HuH-7.5 (cell line): Measurements from ENCODE around the gene SEMA5A.
A peak's percentile ranks its signal among the peaks of the same experiment; 100 is the strongest.

Experiments used
- DNase-seq: peaks from one replicate; pipeline ENCODE4 v3.0.0; 2011; ENCODE audit warnings: low spot score

The SEMA5A gene

DNA sequence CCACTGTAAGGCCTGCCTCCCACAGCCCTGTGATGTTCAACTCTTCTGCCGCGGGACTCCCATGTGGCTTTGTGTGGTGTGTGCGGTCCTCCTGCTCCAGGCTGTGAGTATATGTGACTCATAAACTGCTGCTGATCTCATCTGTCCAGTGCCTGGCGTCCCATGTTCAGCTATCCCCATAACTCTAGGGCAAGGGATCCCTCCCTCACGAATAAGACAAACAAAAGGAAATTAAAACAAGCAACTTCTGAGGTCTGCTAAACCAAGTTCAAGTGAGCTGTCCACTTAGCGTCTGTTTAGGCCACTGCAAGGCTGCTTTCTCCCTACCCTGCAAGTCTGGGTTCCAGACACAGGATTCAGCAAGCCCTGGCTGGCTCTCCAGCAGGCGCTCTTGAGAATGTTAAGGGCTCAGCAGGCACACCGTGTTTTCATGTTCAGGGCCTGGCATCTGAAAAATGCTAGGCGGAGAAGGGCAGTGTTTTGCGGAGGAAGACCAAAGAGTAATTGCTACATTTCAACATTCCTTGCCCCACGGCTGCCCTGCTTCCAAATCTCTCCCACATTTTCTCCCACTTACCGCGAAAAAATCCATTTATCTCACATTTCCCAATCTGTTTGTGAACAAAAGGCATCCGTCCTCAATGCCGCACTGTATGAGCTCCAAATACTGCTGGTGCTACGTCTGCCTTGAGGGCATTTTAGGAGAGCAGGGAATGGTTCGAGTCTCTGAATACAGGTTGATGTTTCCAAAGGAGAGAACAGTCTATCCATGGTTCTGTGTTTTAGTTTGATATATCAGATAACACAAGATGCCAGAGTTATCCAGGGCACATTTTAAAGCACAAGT is 280.2 kb downstream of the SEMA5A start:
- DNase-seq = no peak

- DNase-seq = no peak
Measured at GRCh38 chr5:9264301-9264700, 281.6 kb downstream of the SEMA5A start.

DNA sequence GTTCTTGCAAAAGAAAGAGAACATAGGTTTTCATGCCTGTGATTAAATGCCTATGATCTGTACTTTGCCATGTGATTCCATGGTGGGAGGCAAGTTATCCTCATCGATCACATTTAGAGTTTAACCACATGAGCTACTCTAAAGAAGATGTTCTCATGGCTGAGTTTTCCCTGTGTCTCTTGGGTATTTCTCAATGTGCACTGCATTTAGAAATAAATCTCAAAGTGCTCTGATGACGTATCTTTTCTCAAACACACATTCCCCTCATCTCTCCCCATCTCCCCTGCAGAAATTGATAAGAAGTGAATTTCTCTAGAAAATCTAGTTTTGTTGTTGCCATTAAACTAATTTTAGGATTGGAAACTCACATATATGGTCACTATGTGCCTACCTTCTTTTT is 282.2 kb downstream of the SEMA5A start:
- no peak for DNase-seq

GRCh38 chr5:9251379-9251980 is 294.4 kb downstream of the SEMA5A start:
- no peak for DNase-seq

GRCh38 chr5:9249231-9249630 is 296.6 kb downstream of the SEMA5A start:
- no peak for DNase-seq

DNA sequence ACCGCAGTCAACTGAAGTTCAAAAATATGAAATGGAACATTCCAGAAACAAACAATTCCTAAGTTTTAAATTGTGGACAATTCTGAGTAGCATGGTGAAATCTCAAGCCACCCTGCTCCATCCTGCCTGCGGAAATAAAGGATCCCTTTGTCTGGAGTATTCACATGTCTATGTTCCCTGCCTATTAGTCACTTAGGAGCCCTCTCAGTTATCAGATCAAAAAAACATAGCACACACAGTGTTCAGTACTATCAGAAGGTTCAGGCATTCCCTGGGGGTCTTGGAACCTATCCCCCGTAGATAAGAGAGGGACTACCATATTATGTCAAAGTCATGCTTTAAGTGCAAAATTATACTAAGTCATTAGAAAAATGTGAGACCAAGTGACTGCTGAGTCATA is 300.8 kb downstream of the SEMA5A start:
- DNase-seq = no peak

GRCh38 chr5:9244417-9244816 is 301.5 kb downstream of the SEMA5A start:
- no peak for DNase-seq

- DNase-seq = no peak
Measured at GRCh38 chr5:9241479-9242305, 304.2 kb downstream of the SEMA5A start.

DNA sequence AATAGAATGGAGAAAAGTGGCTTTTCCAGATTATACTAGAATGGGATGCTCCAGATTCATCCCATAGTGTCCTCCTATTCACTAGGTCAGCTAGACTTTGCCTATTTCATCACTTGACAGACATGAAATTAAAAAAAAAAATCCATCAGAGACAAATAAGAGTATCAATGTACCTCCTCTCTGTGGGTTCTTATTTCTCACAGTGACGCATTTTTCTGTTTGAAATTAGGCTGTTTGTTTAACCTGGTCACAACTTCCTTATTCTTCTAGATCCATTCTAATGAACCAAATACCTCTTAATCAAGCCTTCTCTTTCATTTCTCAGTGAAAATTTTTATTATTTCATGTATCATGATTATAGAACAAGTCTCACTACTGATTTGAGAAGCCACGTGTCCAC is 305.4 kb downstream of the SEMA5A start:
- DNase-seq = no peak

DNA sequence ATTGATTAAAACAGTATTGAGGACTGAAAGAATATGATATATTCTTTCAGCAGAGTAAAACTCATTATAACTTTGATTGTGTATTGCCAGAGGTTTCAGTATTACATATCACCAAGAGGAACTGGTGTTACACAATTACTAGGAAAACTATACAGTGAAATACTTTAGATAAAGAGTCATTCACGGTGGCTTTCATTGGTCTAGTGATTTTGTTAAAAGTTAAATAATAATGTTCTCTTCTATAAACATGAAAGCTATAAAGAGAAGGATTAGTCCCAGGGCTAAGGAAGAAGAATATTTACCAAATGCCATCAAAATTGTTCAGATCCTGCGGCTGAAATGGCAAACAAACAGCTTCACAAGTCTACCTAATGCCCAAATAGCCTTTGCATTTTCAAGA is 306.2 kb downstream of the SEMA5A start:
- DNase-seq = no peak

DNA sequence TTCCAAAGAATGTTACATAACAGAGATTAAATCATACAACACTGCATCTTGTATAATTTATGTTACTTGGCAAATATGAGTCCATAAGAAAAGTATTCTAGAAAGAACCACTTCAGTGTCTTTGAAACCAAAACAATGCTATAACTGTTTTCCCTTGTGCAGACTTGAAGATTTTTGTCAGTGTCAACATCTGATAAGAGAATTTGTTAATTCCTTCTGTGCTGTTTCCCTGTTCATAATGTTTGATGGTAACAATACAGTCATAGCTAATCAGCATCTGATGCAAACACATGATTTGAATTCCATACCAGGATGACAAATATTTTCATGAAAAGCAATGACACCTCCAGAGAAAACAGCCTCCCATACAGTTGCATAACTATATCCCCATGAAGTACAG is 306.8 kb downstream of the SEMA5A start:
- DNase-seq = no peak

GRCh38 chr5:9233712-9234111 is 312.2 kb downstream of the SEMA5A start:
- no peak for DNase-seq

DNA sequence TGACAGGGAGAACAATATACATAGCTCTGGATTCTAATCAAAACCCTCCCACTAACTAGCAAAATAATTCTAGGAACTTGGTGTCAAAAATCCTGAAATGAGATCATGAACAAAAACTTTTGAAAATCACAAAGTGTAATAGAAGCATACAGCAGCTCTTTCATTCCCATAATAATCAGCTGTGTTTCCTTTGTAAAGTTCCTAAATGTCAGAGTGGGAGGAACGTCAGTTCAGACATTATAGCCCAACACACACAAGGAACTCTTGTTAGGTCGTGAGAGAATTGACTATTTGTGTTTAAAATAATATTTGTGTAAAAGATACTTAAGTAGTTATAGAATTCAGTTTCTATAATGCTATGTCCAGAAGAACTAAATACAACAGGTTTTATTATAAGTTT is 312.8 kb downstream of the SEMA5A start:
- DNase-seq = no peak

- DNase-seq = no peak
Measured at GRCh38 chr5:9231842-9232241, 314.0 kb downstream of the SEMA5A start.

- no peak for DNase-seq
Measured at GRCh38 chr5:9230355-9230754, 315.5 kb downstream of the SEMA5A start.

- DNase-seq = no peak
Measured at GRCh38 chr5:9226016-9226536, 319.8 kb downstream of the SEMA5A start.

DNA sequence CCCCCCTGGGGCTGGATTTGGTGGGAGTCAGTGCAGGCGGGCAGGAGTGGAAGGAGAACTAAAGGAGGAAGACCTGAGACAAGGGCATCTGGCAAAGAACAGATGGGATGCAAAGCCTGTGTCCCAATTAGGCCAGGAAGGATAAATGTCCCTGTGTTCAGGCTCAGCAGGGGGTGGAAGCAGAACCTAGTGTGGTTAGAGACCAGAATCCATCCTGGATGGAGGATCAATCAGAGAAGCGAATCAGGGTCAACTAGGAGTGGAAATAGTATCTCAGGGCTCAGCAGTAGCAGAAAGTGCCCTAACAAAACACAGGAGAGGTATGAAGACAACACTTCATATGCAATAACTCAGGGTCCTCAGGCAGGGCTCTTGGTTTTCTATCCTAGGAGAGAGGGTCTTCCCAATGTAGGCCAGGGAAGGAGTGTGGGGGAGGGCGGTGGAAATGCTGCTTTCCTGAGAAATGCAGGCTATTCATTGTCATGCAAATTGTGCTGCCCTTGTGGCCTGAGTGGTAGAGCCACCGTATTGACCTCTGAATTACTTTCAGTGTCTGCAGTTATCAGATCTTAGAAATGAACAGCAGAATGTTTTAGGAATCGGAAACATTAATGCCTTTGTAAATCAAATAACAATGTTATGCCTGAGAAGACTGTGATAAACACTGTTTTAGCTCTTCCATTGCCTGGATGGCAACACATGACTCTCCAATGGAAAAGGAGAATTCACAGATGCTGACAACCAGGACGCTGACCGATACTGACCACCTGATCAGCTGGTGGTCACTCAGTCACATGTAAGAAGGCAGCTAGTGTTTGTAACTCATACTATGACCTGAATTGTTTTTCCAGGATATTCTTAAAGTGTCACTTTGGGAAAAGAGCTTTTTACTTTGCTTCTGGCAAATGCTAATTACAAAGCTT is 323.6 kb downstream of the SEMA5A start:
- DNase-seq = no peak

GRCh38 chr5:9218358-9218757 is 327.5 kb downstream of the SEMA5A start:
- DNase-seq = no peak

GRCh38 chr5:9212605-9213004 is 333.3 kb downstream of the SEMA5A start:
- no peak for DNase-seq

DNA sequence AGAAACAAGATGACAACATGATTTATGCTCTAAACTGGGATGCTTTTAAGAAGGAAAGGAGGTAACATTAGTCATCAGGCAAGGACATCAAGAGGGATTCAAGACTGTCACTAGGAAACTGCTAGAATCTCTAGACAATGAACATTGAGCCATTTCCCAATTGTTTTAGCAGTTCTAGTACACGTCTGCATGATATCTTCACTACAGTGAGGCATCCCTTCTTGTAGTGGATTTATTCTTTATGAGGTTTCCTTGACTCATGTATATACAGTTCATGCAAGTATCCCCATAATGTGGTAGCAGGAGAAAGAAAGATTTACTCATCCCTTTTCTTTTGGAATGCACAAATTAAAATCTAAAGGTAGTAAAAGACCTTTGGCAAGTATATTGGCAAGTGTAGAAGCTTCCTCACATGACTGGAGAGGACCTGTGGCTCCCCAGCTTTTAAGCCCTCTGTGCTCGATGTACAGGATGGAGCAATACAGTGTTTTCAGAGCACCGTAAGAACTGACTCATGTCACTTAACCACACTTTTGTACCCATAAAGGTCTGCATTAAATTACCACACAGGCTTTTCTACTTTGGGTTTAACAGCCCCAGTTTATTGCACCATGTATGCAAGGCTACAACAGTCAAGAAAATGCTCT is 335.9 kb downstream of the SEMA5A start:
- no peak for DNase-seq

DNA sequence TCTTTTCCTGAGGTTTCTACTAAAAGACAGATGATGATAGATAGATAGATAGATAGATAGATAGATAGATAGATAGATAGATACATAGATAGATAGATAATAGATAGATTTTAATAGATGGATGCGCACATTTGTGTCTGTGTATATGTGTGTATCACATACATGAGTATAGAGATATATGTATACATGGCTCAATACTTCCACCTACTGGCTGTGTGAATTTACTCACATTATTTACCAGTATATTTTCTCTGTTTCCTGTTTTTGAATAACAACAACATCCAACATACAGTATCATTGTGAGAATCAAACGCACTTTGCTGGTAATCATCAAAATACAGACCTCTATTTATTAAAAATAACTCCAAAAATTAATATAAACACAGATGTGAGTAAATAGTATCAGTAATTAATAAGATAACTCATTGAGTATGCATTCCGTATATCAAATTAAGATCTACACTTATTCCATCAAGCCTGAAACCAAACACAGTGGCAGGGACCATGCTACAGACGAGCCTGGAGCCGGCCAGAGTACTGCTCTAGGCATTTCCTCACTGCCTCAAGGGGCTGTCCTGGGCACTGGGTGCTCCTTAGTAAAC is 338.0 kb downstream of the SEMA5A start:
- peak; percentile 9 for DNase-seq
